Measurements from ENCODE around the gene TTPAL.

GRCh38 chr20:44488551-44488950, 12.9 kb downstream of the TTPAL start:
- TF ChIP-seq POLR2AphosphoS5 (IDR thresholded peaks at IDR 0.05) (no peak), CTCF (IDR thresholded peaks at IDR 0.05) (no peak)
